ENCODE results near the gene NBPF8. TPM values are rescaled to one million over a fixed set of nuclear protein-coding genes. Genes with fewer than 3 reads are reported as not detected.
"Not testable (repeated sequence)": the region's sequence is repeated elsewhere in the genome, so short reads cannot be mapped to it uniquely, and the experiment has no call there.

The NBPF8 gene
- total and polyA plus RNA-seq, 2 donors (not counting 3 experiments of a cell fraction or from before 2014, with no cell fraction given), result 15.7 to 21.9 TPM

- H3K27me3 ChIP-seq (ENCODE audit: control insufficient read depth in 2 of 2, insufficient read depth in 2 of 2, low read length in 2 of 2); BruUV-seq (replicated peaks); POLR2A ChIA-PET; H3K9me3 ChIP-seq (replicated peaks; ENCODE audit: control insufficient read depth, insufficient read depth, low read length); H2AFZ ChIP-seq (ENCODE audit: low read depth, low read length); CTCF ChIA-PET; dilution Hi-C loops (cut with MboI; ENCODE audit: extremely low pct_ligation_motif_present, low sequenced_read_pairs); H3K4me1 ChIP-seq (ENCODE audit: control insufficient read depth, extremely low read depth, insufficient read depth, low read length); H3K27ac ChIP-seq (ENCODE audit: insufficient read depth, low read depth, low read length); intact Hi-C loops (cut with micrococcal nuclease); H3K9ac ChIP-seq (replicated peaks; ENCODE audit: extremely low read depth, insufficient read depth, low read length); H3K79me2 ChIP-seq (ENCODE audit: control insufficient read depth, insufficient read depth, low read length); H3K9me1 ChIP-seq (replicated peaks; ENCODE audit: control insufficient read depth, extremely low read depth, insufficient read depth, low read length); DNase-seq (ENCODE audit: low read depth, low spot score); H3K4me3 ChIP-seq (replicated peaks in 1 of 3; ENCODE audit: insufficient read depth in 1 of 3, low read depth in 1 of 3, low read length in 3 of 3); H3K4me2 ChIP-seq (ENCODE audit: insufficient read depth, low read length); H4K20me1 ChIP-seq (replicated peaks; ENCODE audit: control insufficient read depth, extremely low read depth, insufficient read depth, low read length); H3K36me3 ChIP-seq (ENCODE audit: control insufficient read depth in 2 of 2, extremely low read depth in 1 of 2, insufficient read depth in 2 of 2, low read length in 2 of 2); FAIRE-seq: not testable (repeated sequence)
These were observed 34.3 kb downstream of the NBPF8 start for GRCh38 chr1:120449124-120449523.

Other genes with a start within 250 kb of the NBPF8 start
- 26.5 and 27.3 TPM in 2 replicates for gene SEC22B, start 238.5 kb upstream of the NBPF8 start, total RNA-seq
- 12.5 and 14.2 TPM in 2 replicates for gene SEC22B, start 238.5 kb upstream of the NBPF8 start, polyA plus RNA-seq